Hepatocyte (in vitro differentiated cells): ENCODE measurements around the gene ARHGDIG. TPM values are rescaled to one million over a fixed set of nuclear protein-coding genes. Genes with fewer than 3 reads are reported as not detected.

Experiments
- DNase-seq: peaks from one replicate; pipeline ENCODE4 v3.0.0-alpha.2; 2016; ENCODE audit warnings: low spot score
- H2AFZ ChIP-seq: fragments of 200-600 bp; sonication (generic); 2 replicates; pipeline ENCODE4 v1.6.0; 2016; ENCODE audit warnings: antibody characterized with exemption, mild to moderate bottlenecking
- H3K27ac ChIP-seq: fragments of 200-600 bp; sonication (generic); 2 replicates; pipeline ENCODE4 v1.5.1; 2016; ENCODE audit warnings: mild to moderate bottlenecking
- H3K27me3 ChIP-seq: fragments of 200-600 bp; sonication (generic); 2 replicates; pipeline ENCODE4 v1.6.1; 2016
- H3K36me3 ChIP-seq: fragments of 200-600 bp; sonication (generic); replicated peaks from 2 replicates; pipeline ENCODE4 v1.5.1; 2016; ENCODE audit warnings: low read depth; ENCODE audit not compliant: insufficient read depth
- H3K4me1 ChIP-seq: fragments of 200-600 bp; sonication (generic); 2 replicates; pipeline ENCODE4 v1.5.1; 2016; ENCODE audit warnings: mild to moderate bottlenecking, moderate library complexity; ENCODE audit not compliant: insufficient read depth
- H3K4me2 ChIP-seq: fragments of 200-600 bp; sonication (generic); 2 replicates; pipeline ENCODE4 v1.6.0; 2016
- H3K4me3 ChIP-seq: fragments of 200-600 bp; sonication (generic); 2 replicates; pipeline ENCODE4 v1.5.1; 2016; ENCODE audit warnings: mild to moderate bottlenecking
- H3K79me2 ChIP-seq: fragments of 200-600 bp; sonication (generic); 2 replicates; pipeline ENCODE4 v1.6.0; 2017; ENCODE audit warnings: mild to moderate bottlenecking
- H3K9me2 ChIP-seq: fragments of 200-600 bp; sonication (generic); replicated peaks from 2 replicates; pipeline ENCODE4 v1.6.0; 2017; ENCODE audit warnings: mild to moderate bottlenecking; ENCODE audit not compliant: insufficient read depth
- H3K9me3 ChIP-seq: fragments of 200-600 bp; sonication (generic); 2 replicates; pipeline ENCODE4 v1.5.1; 2016; ENCODE audit warnings: low read depth, mild to moderate bottlenecking
- H4K20me1 ChIP-seq: fragments of 200-600 bp; sonication (generic); 2 replicates; pipeline ENCODE4 v1.6.0; 2016; ENCODE audit warnings: mild to moderate bottlenecking; ENCODE audit not compliant: insufficient read depth, poor library complexity, severe bottlenecking
- EZH2 ChIP-seq: fragments of 200-600 bp; sonication (generic); IDR thresholded peaks from 2 replicates; pipeline ENCODE4 v1.6.1; 2016; ENCODE audit warnings: antibody characterized with exemption, mild to moderate bottlenecking, borderline replicate concordance
- EZH2phosphoT487 ChIP-seq: fragments of 200-600 bp; sonication (generic); IDR thresholded peaks from one replicate; pipeline ENCODE4 v1.6.1; 2018; ENCODE audit warnings: antibody characterized with exemption, mild to moderate bottlenecking, low read depth, moderate library complexity; ENCODE audit not compliant: unreplicated experiment, severe bottlenecking
- WGBS: methylation state at CpG from one replicate; pipeline ENCODE4 v1.1.6; 2016; ENCODE audit warnings: low lambda C conversion rate; ENCODE audit errors: missing lambda C conversion rate; 5-methylcytosine and 5-hydroxymethylcytosine counted together
- polyA plus RNA-seq: library from polyadenylated mRNA; unstranded; fragments of >200 nt; fragmentation: Nextera tagmentation; extraction: Ambion mirVana; gene quantifications from 2 replicates; pipeline ENCODE4 v1.2.1, GENCODE V29; 2016
- total RNA-seq: library from RNA; depleted of rRNA; stranded (reverse); fragments of >200 nt; gene quantifications from 2 replicates; pipeline ENCODE4 v1.2.3, GENCODE V29; 2014
- TF ChIP-seq, protein P1 (sequence below): fragments of 200-600 bp; sonication (generic); IDR thresholded peaks from 2 replicates; pipeline ENCODE4 v1.5.1; 2016; ENCODE audit warnings: antibody characterized with exemption, mild to moderate bottlenecking; ENCODE audit not compliant: poor library complexity

Gene ARHGDIG
- total and polyA plus RNA-seq, 2 experiments from 2014 or later = 1.1 TPM; not detected in 1

DNA sequence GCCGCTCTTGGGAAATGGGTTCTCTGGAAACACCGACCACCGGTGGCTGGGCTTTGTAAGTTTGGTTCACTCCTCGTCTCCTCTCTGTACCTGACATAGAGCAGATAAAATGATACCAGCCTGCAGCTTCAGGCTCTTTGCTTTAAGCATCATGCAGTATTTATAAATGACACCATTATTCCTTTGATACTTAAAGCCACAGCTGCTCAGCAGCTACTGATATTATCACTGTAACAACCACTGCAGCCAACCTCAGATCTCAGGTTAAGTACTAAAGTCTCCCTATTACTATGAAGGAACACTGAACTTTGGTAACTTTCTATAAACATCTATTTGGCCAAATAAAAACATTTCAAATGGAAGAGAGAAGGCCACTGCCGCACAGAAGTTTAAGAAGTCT lies 37.2 kb downstream of the ARHGDIG start:
- Histone ChIP-seq H4K20me1 (peaks cover 31% of the 10 kb centered on the region), H3K4me1 (no peaks in the 10 kb centered on the region), H3K4me2 (no peak overlapping the region), H3K36me3 (no peaks in the 10 kb centered on the region), H2AFZ (no peak overlapping the region), H3K79me2 (peaks cover 85% of the 10 kb centered on the region), H3K27me3 (no peaks in the 10 kb centered on the region), H3K9me3 (no peaks in the 10 kb centered on the region), H3K4me3 (no peak overlapping the region), H3K27ac (no peak overlapping the region), H3K9me2 (no peaks in the 10 kb centered on the region)
- TF ChIP-seq EZH2phosphoT487 = no peak
- TF ChIP-seq EZH2 = no peak
- TF ChIP-seq, protein P1, sequence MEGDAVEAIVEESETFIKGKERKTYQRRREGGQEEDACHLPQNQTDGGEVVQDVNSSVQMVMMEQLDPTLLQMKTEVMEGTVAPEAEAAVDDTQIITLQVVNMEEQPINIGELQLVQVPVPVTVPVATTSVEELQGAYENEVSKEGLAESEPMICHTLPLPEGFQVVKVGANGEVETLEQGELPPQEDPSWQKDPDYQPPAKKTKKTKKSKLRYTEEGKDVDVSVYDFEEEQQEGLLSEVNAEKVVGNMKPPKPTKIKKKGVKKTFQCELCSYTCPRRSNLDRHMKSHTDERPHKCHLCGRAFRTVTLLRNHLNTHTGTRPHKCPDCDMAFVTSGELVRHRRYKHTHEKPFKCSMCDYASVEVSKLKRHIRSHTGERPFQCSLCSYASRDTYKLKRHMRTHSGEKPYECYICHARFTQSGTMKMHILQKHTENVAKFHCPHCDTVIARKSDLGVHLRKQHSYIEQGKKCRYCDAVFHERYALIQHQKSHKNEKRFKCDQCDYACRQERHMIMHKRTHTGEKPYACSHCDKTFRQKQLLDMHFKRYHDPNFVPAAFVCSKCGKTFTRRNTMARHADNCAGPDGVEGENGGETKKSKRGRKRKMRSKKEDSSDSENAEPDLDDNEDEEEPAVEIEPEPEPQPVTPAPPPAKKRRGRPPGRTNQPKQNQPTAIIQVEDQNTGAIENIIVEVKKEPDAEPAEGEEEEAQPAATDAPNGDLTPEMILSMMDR = no peak
- no peak for DNase-seq
- 93% methylated on average over 5 of the region's 5 CpGs for WGBS

DNA sequence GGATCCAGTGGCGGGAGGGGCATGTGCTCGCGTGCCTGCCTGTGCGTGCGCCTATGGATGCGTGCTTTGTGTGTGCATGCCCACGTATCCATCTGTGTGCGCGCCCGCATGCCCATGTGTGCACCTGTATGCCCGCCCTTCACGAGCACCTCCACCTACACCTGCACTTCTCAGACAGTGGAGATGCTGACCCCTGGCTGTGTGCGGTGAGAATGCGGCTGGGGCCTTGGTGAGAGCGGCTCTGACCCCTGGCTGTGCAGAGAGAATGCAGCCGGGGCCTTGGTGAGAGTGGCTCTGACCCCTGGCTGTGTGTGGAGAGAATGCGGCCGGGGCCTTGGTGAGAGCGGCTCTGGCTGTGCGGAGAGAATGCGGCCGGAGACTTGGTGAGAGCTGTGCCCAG lies 38.2 kb downstream of the ARHGDIG start:
- TF ChIP-seq, protein P1 = peak; percentile 10
- no peak for TF ChIP-seq EZH2
- no peaks in the 10 kb centered on the region for H3K36me3 ChIP-seq
- no peak overlapping the region for H2AFZ ChIP-seq
- no peaks in the 10 kb centered on the region for H3K9me3 ChIP-seq
- no peaks in the 10 kb centered on the region for H3K4me1 ChIP-seq
- peaks cover 92% of the 10 kb centered on the region for H3K79me2 ChIP-seq
- H3K27me3 ChIP-seq = no peaks in the 10 kb centered on the region
- WGBS = 89% methylated on average over 22 of the region's 22 CpGs
- H3K4me2 ChIP-seq = no peak overlapping the region
- H3K4me3 ChIP-seq = no peak overlapping the region
- H3K27ac ChIP-seq = no peak overlapping the region
- peaks cover 34% of the 10 kb centered on the region for H4K20me1 ChIP-seq
- DNase-seq = no peak
- H3K9me2 ChIP-seq = no peaks in the 10 kb centered on the region

DNA sequence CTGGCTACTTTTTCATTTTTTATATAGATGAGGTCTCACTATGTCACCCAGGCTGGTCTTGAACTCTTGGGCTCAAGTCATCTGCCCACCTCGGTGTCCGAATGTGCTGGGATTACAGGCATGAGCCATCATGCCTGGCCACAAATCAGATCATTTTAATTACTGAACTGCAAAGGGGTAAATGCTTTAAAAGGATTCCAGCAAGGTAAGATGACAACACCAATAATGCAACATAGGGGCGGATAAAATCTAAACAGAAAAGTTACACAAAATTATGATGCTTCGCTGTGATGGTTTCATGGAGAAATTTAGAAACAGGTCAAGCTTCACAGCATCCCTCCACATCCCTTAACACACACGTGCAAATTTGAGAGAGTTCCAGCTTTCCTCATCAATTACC lies 39.8 kb downstream of the ARHGDIG start:
- peaks cover 97% of the 10 kb centered on the region for H3K79me2 ChIP-seq
- H4K20me1 ChIP-seq = peaks cover 41% of the 10 kb centered on the region

More for the DNA sequence above, 39.8 kb downstream of the ARHGDIG start:
- Histone ChIP-seq H3K4me3 (no peak overlapping the region), H3K27me3 (no peaks in the 10 kb centered on the region), H3K27ac (no peak overlapping the region), H3K9me3 (no peaks in the 10 kb centered on the region), H3K4me2 (no peak overlapping the region), H3K36me3 (no peaks in the 10 kb centered on the region), H3K4me1 (no peaks in the 10 kb centered on the region), H3K9me2 (no peaks in the 10 kb centered on the region), H2AFZ (no peak overlapping the region)
- DNase-seq = no peak
- 97% methylated on average over 5 of the region's 5 CpGs for WGBS
- TF ChIP-seq EZH2phosphoT487 (no peak), EZH2 (no peak)
- TF ChIP-seq, protein P1 = no peak
